IPS-20b (cell line): Measurements from ENCODE around the gene DAAM1.

Experiments
- H3K27ac ChIP-seq: one replicate; pipeline ENCODE4 v1.5.1; 2013; ENCODE audit warnings: low read length
- H3K27me3 ChIP-seq: 2 replicates; pipeline ENCODE4 v1.6.1; 2013; ENCODE audit warnings: mild to moderate bottlenecking, low read length, inconsistent platforms; ENCODE audit not compliant: insufficient read depth
- H3K36me3 ChIP-seq: 2 replicates; pipeline ENCODE4 v1.6.1; 2013; ENCODE audit warnings: low read depth, mild to moderate bottlenecking, inconsistent platforms, low read length, moderate library complexity; ENCODE audit not compliant: insufficient read depth
- H3K4me1 ChIP-seq: 2 replicates; pipeline ENCODE4 v1.6.1; 2013; ENCODE audit warnings: mild to moderate bottlenecking, control low read depth, inconsistent platforms, low read length, moderate library complexity; ENCODE audit not compliant: insufficient read depth
- H3K4me3 ChIP-seq: 2 replicates; pipeline ENCODE4 v1.5.1; 2013; ENCODE audit warnings: mild to moderate bottlenecking, low read length, inconsistent platforms
- H3K9ac ChIP-seq: 2 replicates; pipeline ENCODE4 v1.6.1; 2013; ENCODE audit warnings: low read depth, mild to moderate bottlenecking, inconsistent platforms, low read length, moderate library complexity
- H3K9me3 ChIP-seq: 2 replicates; pipeline ENCODE4 v1.6.1; 2013; ENCODE audit warnings: mild to moderate bottlenecking, low read depth, low read length, inconsistent platforms; ENCODE audit not compliant: insufficient read depth

The DAAM1 gene

GRCh38 chr14:59295951-59296350 lies 107.5 kb downstream of the DAAM1 start:
- no peaks in the 10 kb centered on the region for H3K4me1 ChIP-seq
- no peaks in the 10 kb centered on the region for H3K9me3 ChIP-seq
- no peak overlapping the region for H3K27ac ChIP-seq
- no peak overlapping the region for H3K9ac ChIP-seq
- no peak overlapping the region for H3K4me3 ChIP-seq
- no peaks in the 10 kb centered on the region for H3K27me3 ChIP-seq
- peaks cover 15% of the 10 kb centered on the region for H3K36me3 ChIP-seq

- Histone ChIP-seq H3K4me1 (no peaks in the 10 kb centered on the region), H3K27ac (no peak overlapping the region), H3K9ac (no peak overlapping the region)
Observed at GRCh38 chr14:59296508-59296907, 108.0 kb downstream of the DAAM1 start.

GRCh38 chr14:59297071-59297776 lies 108.8 kb downstream of the DAAM1 start:
- no peak overlapping the region for H3K4me3 ChIP-seq
- H3K9me3 ChIP-seq: no peaks in the 10 kb centered on the region
- no peaks in the 10 kb centered on the region for H3K27me3 ChIP-seq
- H3K9ac ChIP-seq: no peak overlapping the region
- no peak overlapping the region for H3K27ac ChIP-seq
- H3K4me1 ChIP-seq: no peaks in the 10 kb centered on the region
- peaks cover 4% of the 10 kb centered on the region; the same call in 1 of the 2 replicates for H3K36me3 ChIP-seq

More at GRCh38 chr14:59296508-59296907, 108.0 kb downstream of the DAAM1 start:
- Histone ChIP-seq H3K4me3 (no peak overlapping the region), H3K36me3 (peaks cover 11% of the 10 kb centered on the region), H3K9me3 (no peaks in the 10 kb centered on the region), H3K27me3 (no peaks in the 10 kb centered on the region)

- Histone ChIP-seq H3K27me3 (no peaks in the 10 kb centered on the region), H3K27ac (no peak overlapping the region), H3K4me1 (no peaks in the 10 kb centered on the region), H3K9me3 (no peaks in the 10 kb centered on the region), H3K9ac (no peak overlapping the region), H3K36me3 (no peaks in the 10 kb centered on the region), H3K4me3 (no peak overlapping the region)
Observed at GRCh38 chr14:59299731-59300130, 111.3 kb downstream of the DAAM1 start.

GRCh38 chr14:59301354-59301753 lies 112.9 kb downstream of the DAAM1 start:
- H3K4me1 ChIP-seq: 0 out of 2 replicates have a peak, but pooled peaks cover 4% of the 10 kb centered on the region
- no peak overlapping the region for H3K9ac ChIP-seq
- no peaks in the 10 kb centered on the region for H3K9me3 ChIP-seq
- H3K27ac ChIP-seq: no peak overlapping the region
- H3K36me3 ChIP-seq: no peaks in the 10 kb centered on the region
- H3K27me3 ChIP-seq: no peaks in the 10 kb centered on the region
- no peak overlapping the region for H3K4me3 ChIP-seq

GRCh38 chr14:59302313-59302712 lies 113.8 kb downstream of the DAAM1 start:
- Histone ChIP-seq H3K9me3 (no peaks in the 10 kb centered on the region), H3K4me1 (0 out of 2 replicates have a peak, but pooled peaks cover 10% of the 10 kb centered on the region), H3K36me3 (no peaks in the 10 kb centered on the region), H3K4me3 (no peak overlapping the region), H3K27ac (no peak overlapping the region), H3K27me3 (no peaks in the 10 kb centered on the region), H3K9ac (no peak overlapping the region)

- no peaks in the 10 kb centered on the region for H3K27me3 ChIP-seq
- H3K9me3 ChIP-seq: no peaks in the 10 kb centered on the region
- H3K27ac ChIP-seq: no peak overlapping the region
- H3K36me3 ChIP-seq: no peaks in the 10 kb centered on the region
- H3K4me3 ChIP-seq: no peak overlapping the region
- 0 out of 2 replicates have a peak, but pooled peaks cover 10% of the 10 kb centered on the region for H3K4me1 ChIP-seq
- H3K9ac ChIP-seq: no peak overlapping the region
Observed at GRCh38 chr14:59303216-59303615, 114.7 kb downstream of the DAAM1 start.

GRCh38 chr14:59305231-59305630 lies 116.8 kb downstream of the DAAM1 start:
- H3K4me1 ChIP-seq: 0 out of 2 replicates have a peak, but pooled peaks cover 10% of the 10 kb centered on the region
- H3K4me3 ChIP-seq: no peak overlapping the region
- no peaks in the 10 kb centered on the region for H3K9me3 ChIP-seq
- H3K9ac ChIP-seq: no peak overlapping the region
- no peaks in the 10 kb centered on the region for H3K27me3 ChIP-seq
- no peaks in the 10 kb centered on the region for H3K36me3 ChIP-seq
- H3K27ac ChIP-seq: no peak overlapping the region

GRCh38 chr14:59305836-59306555 lies 117.5 kb downstream of the DAAM1 start:
- Histone ChIP-seq H3K27ac (no peak overlapping the region), H3K9me3 (no peaks in the 10 kb centered on the region), H3K4me1 (0 out of 2 replicates have a peak, but pooled peaks cover 10% of the 10 kb centered on the region), H3K4me3 (no peak overlapping the region), H3K9ac (no peak overlapping the region), H3K36me3 (no peaks in the 10 kb centered on the region), H3K27me3 (no peaks in the 10 kb centered on the region)

- no peak overlapping the region for H3K9ac ChIP-seq
- H3K4me3 ChIP-seq: no peak overlapping the region
- no peak overlapping the region for H3K27ac ChIP-seq
- H3K27me3 ChIP-seq: no peaks in the 10 kb centered on the region
- H3K4me1 ChIP-seq: 0 out of 2 replicates have a peak, but pooled peaks cover 10% of the 10 kb centered on the region
- no peaks in the 10 kb centered on the region for H3K36me3 ChIP-seq
- H3K9me3 ChIP-seq: no peaks in the 10 kb centered on the region
Observed at GRCh38 chr14:59306775-59307174, 118.3 kb downstream of the DAAM1 start.

- no peaks in the 10 kb centered on the region for H3K27me3 ChIP-seq
- peaks cover 12% of the 10 kb centered on the region for H3K4me1 ChIP-seq
Observed at GRCh38 chr14:59308086-59308485, 119.6 kb downstream of the DAAM1 start.

GRCh38 chr14:59308673-59309072 lies 120.2 kb downstream of the DAAM1 start:
- Histone ChIP-seq H3K4me1 (peaks cover 14% of the 10 kb centered on the region), H3K27me3 (no peaks in the 10 kb centered on the region), H3K36me3 (no peaks in the 10 kb centered on the region), H3K27ac (no peak overlapping the region), H3K9me3 (no peaks in the 10 kb centered on the region), H3K9ac (no peak overlapping the region), H3K4me3 (no peak overlapping the region)

More at GRCh38 chr14:59308086-59308485, 119.6 kb downstream of the DAAM1 start:
- Histone ChIP-seq H3K27ac (no peak overlapping the region), H3K9me3 (no peaks in the 10 kb centered on the region), H3K9ac (no peak overlapping the region), H3K36me3 (no peaks in the 10 kb centered on the region), H3K4me3 (no peak overlapping the region)
